GM20431 (cell line): ENCODE data around the gene HTR2C.
"Not testable (repeated sequence)": the region's sequence is repeated elsewhere in the genome, so short reads cannot be mapped to it uniquely, and the experiment has no call there.

Source experiments
- in situ Hi-C: fragments of 300-500 bp; cut with MseI, MboI; formaldehyde crosslinking; loops from one replicate; pipeline ENCODE4 v1.15.0; 2020; ENCODE audit warnings: low sequenced_read_pairs; ENCODE audit not compliant: unreplicated experiment

Gene HTR2C

DNA sequence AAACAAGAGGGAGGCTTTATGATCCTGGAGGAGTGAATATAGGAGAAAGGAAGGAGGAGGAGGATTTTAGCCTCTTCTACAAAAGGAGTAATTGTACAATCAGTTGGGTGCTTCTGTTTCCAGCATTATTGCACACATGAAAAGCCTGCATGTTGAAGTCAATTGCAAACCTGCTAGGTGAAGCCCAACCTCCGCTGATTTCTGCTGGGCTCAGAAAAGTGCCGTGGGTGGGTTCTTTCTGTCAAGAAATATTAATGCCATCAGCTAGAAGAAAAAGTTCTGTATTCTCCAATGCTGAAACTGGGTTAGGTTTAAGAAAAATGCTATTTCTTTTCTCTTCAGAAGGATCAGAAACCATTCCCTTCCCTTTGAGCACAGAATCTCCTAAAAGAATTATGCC lies 349.4 kb downstream of the HTR2C start:
- in situ Hi-C loops: not testable (repeated sequence)

DNA sequence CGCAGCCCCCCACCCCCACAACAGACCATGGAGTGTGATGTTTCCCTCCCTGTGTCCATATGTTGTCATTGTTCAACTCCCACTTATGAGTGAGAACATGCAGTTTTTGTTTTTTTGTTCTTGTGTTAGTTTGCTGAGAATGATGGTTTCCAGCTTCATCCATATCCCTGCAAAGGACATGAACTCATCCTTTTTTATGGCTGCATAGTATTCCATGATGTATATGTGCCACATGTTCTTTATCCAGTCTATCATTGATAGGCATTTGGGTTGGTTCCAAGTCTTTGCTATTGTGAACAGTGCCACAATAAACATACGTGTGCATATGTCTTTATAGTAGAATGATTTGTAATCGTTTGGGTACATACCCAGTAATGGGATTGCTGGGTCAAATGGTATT lies 353.2 kb downstream of the HTR2C start:
- in situ Hi-C loops: not testable (repeated sequence)

DNA sequence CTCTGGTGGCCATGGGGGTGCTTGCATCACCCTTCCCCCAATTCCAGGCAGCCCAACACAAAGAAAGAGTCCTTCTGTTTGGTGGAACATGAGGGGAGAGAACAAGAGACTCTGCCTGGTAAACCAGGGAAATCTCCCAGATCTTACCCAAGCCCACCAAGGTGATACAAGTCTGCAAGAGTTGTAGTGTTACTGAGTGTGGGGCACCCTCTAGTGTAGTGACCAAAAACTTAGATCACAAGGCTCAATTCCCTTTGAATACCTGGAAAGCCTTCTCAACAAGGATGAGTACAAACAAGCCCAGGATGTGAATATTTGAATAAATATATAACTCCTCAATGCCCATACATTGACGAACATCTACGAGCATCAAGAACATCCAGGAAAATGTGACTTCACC lies 368.8 kb downstream of the HTR2C start:
- in situ Hi-C loops: no loop called here
